HepG2 (cell line): ENCODE measurements around the gene KIAA1549. TPM values are rescaled to one million over a fixed set of nuclear protein-coding genes. Genes with fewer than 3 reads are reported as not detected.

Source experiments
- ATAC-seq: fragments of 200-7000 bp; cut with Tn5 transposase; 3 replicates; pipeline ENCODE4 v1.9.1; 2020; ENCODE audit warnings: mild to moderate bottlenecking, moderate library complexity
- BruUV-seq: library from RNA; stranded (reverse); fragments of 400-500 nt; replicated peaks from 2 replicates; lab custom pipeline; 2021; lab: Mats Ljungman, UMichigan
- CTCF ChIA-PET: fragments of 300-600 bp; formaldehyde crosslinking; extraction: SDS; loops from one replicate; lab custom pipeline; 2021; ENCODE audit warnings: low total read pairs, inconsistent platforms, low intra/inter-chr PET ratio; lab: Yijun Ruan, JAX
- POLR2A ChIA-PET: fragments of 350-600 bp; sonication (Branson Sonifier 250); formaldehyde crosslinking; loops from one replicate; lab custom pipeline; 2020; ENCODE audit warnings: antibody characterized with exemption, inconsistent platforms; lab: Yijun Ruan, JAX
- DNase-seq: peaks from one replicate; pipeline ENCODE4 v3.0.0-alpha.2; 2015; ENCODE audit warnings: low spot score
- FAIRE-seq: peaks from 3 replicates; lab custom pipeline; 2011; peaks lifted over from hg19 to GRCh38; lab: Jason Lieb, UNC
- H2AFZ ChIP-seq: one replicate; pipeline ENCODE4 v1.6.1; 2011; ENCODE audit warnings: low read length, inconsistent platforms
- H3K27ac ChIP-seq: fragments of 300-600 bp; 3 replicates; pipeline ENCODE4 v1.8.0; 2011; ENCODE audit warnings: mixed run types, mild to moderate bottlenecking, mixed read lengths, low read length, inconsistent platforms; ENCODE audit not compliant: insufficient read depth; ENCODE audit errors: extremely low read length
- H3K27me3 ChIP-seq, 2 experiments: fragments of 200-600 bp in 1 of 2; 2 replicates in 1 of 2; 3 replicates in 1 of 2; pipeline versions ENCODE4 v1.6.0 to v1.8.0; 2011; ENCODE audit warnings: low read length in 2 of 2, mild to moderate bottlenecking in 2 of 2, moderate library complexity in 2 of 2, inconsistent platforms in 1 of 2; ENCODE audit not compliant: insufficient read depth in 2 of 2, control insufficient read depth in 1 of 2
- H3K36me3 ChIP-seq, 2 experiments: fragments of 200-600 bp in 1 of 2; replicated peaks in 1 of 2; 2 replicates in 1 of 2; 3 replicates in 1 of 2; pipeline versions ENCODE4 v1.5.1 to v1.8.0; 2011; ENCODE audit warnings: low read length in 2 of 2, inconsistent platforms in 1 of 2; ENCODE audit not compliant: insufficient read depth in 2 of 2, control insufficient read depth in 1 of 2
- H3K4me1 ChIP-seq: 2 replicates; pipeline ENCODE4 v1.5.1; 2012; ENCODE audit warnings: low read length, inconsistent platforms; ENCODE audit not compliant: insufficient read depth
- H3K4me2 ChIP-seq: 2 replicates; pipeline ENCODE4 v1.6.0; 2011; ENCODE audit warnings: low read depth, low read length, inconsistent platforms
- H3K4me3 ChIP-seq, 3 experiments: fragments of 200-600 bp in 1 of 3; sonication (generic), shearing (Covaris generic) in 1 of 3; replicated peaks in 1 of 3; 2 replicates each; pipeline ENCODE4 v1.5.1; 2011 to 2016; ENCODE audit warnings: low read length in 3 of 3, inconsistent platforms in 2 of 3, low read depth in 2 of 3, mild to moderate bottlenecking in 2 of 3, control low read depth in 1 of 3, mixed read lengths in 1 of 3; ENCODE audit not compliant: insufficient read depth in 1 of 3
- H3K79me2 ChIP-seq: one replicate; pipeline ENCODE4 v1.6.1; 2011; ENCODE audit warnings: low read length, inconsistent platforms; ENCODE audit not compliant: insufficient read depth
- H3K9ac ChIP-seq: 2 replicates; pipeline ENCODE4 v1.6.0; 2011; ENCODE audit warnings: mild to moderate bottlenecking, low read depth, low read length, inconsistent platforms; ENCODE audit not compliant: insufficient read depth
- H3K9me3 ChIP-seq: 2 replicates; pipeline ENCODE4 v1.5.1; 2012; ENCODE audit warnings: mild to moderate bottlenecking, low read length
- H4K20me1 ChIP-seq: 2 replicates; pipeline ENCODE4 v1.6.0; 2011; ENCODE audit warnings: inconsistent platforms, mild to moderate bottlenecking, low read length, moderate library complexity; ENCODE audit not compliant: insufficient read depth
- GLI4 ChIP-seq: sonication (generic); formaldehyde crosslinking; IDR thresholded peaks from 2 replicates; pipeline ENCODE4 v1.5.1; 2020; ENCODE audit warnings: missing genetic modification reagents, mild to moderate bottlenecking, moderate library complexity, borderline replicate concordance
- GPN1 ChIP-seq: sonication (generic); formaldehyde crosslinking; IDR thresholded peaks from 2 replicates; pipeline ENCODE4 v1.5.1; 2020; ENCODE audit warnings: missing genetic modification reagents, borderline replicate concordance
- GZF1 ChIP-seq: sonication (generic); formaldehyde crosslinking; IDR thresholded peaks from 2 replicates; pipeline ENCODE4 v1.5.1; 2020; ENCODE audit warnings: mild to moderate bottlenecking, missing genetic modification reagents
- KDM5A ChIP-seq: fragments of 200-600 bp; sonication (generic); IDR thresholded peaks from 2 replicates; pipeline ENCODE4 v1.7.0; 2018; ENCODE audit warnings: antibody characterized with exemption, mild to moderate bottlenecking, low read length, borderline replicate concordance
- MAZ ChIP-seq, 2 experiments: sonication (generic) in 1 of 2; formaldehyde crosslinking in 1 of 2; IDR thresholded peaks; 2 replicates each; pipeline versions ENCODE4 v1.5.0 to v1.6.1; 2012 to 2020; ENCODE audit warnings: low read depth in 2 of 2, mild to moderate bottlenecking in 2 of 2, borderline replicate concordance in 1 of 2, improper control_type of control experiment in 1 of 2, low read length in 1 of 2, missing genetic modification reagents in 1 of 2, moderate library complexity in 1 of 2
- NFRKB ChIP-seq: fragments of 450-650 bp; IDR thresholded peaks from 2 replicates; pipeline ENCODE4 v1.6.1; 2017
- SP140L ChIP-seq: sonication (generic); formaldehyde crosslinking; IDR thresholded peaks from 2 replicates; pipeline ENCODE4 v1.4.0; 2020; ENCODE audit warnings: missing genetic modification reagents, borderline replicate concordance
- XBP1 ChIP-seq: sonication (generic); formaldehyde crosslinking; IDR thresholded peaks from 2 replicates; pipeline ENCODE4 v1.5.0; 2020; ENCODE audit warnings: missing genetic modification reagents
- ZBTB21 ChIP-seq: sonication (generic); formaldehyde crosslinking; IDR thresholded peaks from 2 replicates; pipeline ENCODE4 v1.4.0; 2020; ENCODE audit warnings: missing genetic modification reagents
- ZNF446 ChIP-seq: sonication (generic); formaldehyde crosslinking; IDR thresholded peaks from 2 replicates; pipeline ENCODE4 v1.5.0; 2020; ENCODE audit warnings: mild to moderate bottlenecking, missing genetic modification reagents
- ZNF614 ChIP-seq: IDR thresholded peaks from 2 replicates; pipeline ENCODE4 v1.6.1; 2018; ENCODE audit warnings: missing biosample characterization, missing genetic modification reagents, inconsistent platforms, borderline replicate concordance
- ZNF761 ChIP-seq: sonication (generic); formaldehyde crosslinking; conservative IDR thresholded peaks from 2 replicates; pipeline ENCODE4 v1.4.0; 2020; ENCODE audit warnings: mild to moderate bottlenecking, missing genetic modification reagents
- WGBS: methylation state at CpG from one replicate; pipeline ENCODE4 v1.1.6; 2017; ENCODE audit warnings: low lambda C conversion rate; 5-methylcytosine and 5-hydroxymethylcytosine counted together
- in situ Hi-C: cut with HindIII; loops from 2 replicates; pipeline ENCODE4 v1.10.0; 2017; ENCODE audit warnings: low pct_unique_long_range_greater_than_20kb; ENCODE audit not compliant: extremely low pct_ligation_motif_present
- intact Hi-C: fragments of 100-400 bp; cut with micrococcal nuclease; formaldehyde crosslinking; loops from one replicate; pipeline ENCODE4 v1.10.0; 2022; ENCODE audit not compliant: unreplicated experiment
- polyA plus RNA-seq, 8 experiments: library from polyadenylated mRNA; depleted of rRNA in 3 of 8; stranded (reverse) in 7 of 8; unstranded in 1 of 8; fragments of >200 nt; fragmentation: Illumina TruSeq in 4 of 8; extraction: Trizol in 4 of 8; gene quantifications; 2 replicates each; pipeline versions ENCODE4 v1.2.1 to v1.2.3, GENCODE V29; 2011 to 2016; ENCODE audit warnings: low read depth in 4 of 8, missing spikeins in 1 of 8, mixed read lengths in 1 of 8; ENCODE audit not compliant: insufficient read depth in 1 of 8
- total RNA-seq, 5 experiments: library from RNA; depleted of rRNA; stranded (reverse); fragments of >200 nt; fragmentation: Illumina TruSeq; extraction: Trizol; gene quantifications; 2 replicates each; pipeline ENCODE4 v1.2.3, GENCODE V29; 2016; ENCODE audit warnings: low read depth in 1 of 5
- TF ChIP-seq, protein P1 (sequence below): sonication (generic); formaldehyde crosslinking; IDR thresholded peaks from 2 replicates; pipeline ENCODE4 v1.5.1; 2020; ENCODE audit warnings: missing genetic modification reagents, mild to moderate bottlenecking, borderline replicate concordance

The KIAA1549 gene
- total and polyA plus RNA-seq, 2 of the 13 experiments (the other 11 are each of a cell fraction or from before 2014, with no cell fraction given): 1.1 to 1.8 TPM

DNA sequence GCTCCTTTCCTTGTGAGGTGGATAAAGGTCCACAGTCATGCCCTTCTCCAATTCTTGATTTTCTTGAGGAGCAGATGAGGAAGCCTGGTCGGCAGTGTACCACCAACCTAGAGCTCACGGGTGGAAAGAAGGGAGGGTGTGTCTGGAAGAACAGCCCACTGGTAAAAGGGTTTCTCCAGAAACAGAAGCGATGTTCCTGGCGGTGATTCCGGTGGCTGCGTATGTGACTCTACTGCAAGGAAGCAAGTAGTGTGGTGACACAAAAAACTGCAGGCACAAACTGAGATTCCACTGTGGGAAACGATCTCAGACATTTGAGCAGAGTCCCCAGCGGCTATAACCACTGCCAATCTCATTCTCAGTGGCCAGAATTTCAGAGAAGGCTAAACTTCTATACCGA is 117.3 kb downstream of the KIAA1549 start:
- Histone ChIP-seq H3K36me3 (peaks cover 0 to 3% of the 10 kb centered on the region in 2 experiments; a peak in 1 of 5 replicates), H3K27ac (no peak overlapping the region), H2AFZ (no peak overlapping the region), H3K4me1 (no peaks in the 10 kb centered on the region), H3K9ac (no peak overlapping the region), H3K79me2 (no peaks in the 10 kb centered on the region), H3K27me3 (no peaks in the 10 kb centered on the region), H3K4me3 (no peak overlapping the region), H3K4me2 (no peak overlapping the region), H3K9me3 (no peaks in the 10 kb centered on the region), H4K20me1 (no peaks in the 10 kb centered on the region)
- no TSS peak for BruUV-seq
- POLR2A ChIA-PET: no interaction called here
- intact Hi-C loops (no loop called here), in situ Hi-C loops (no loop called here)
- 95% methylated on average over 9 of the region's 9 CpGs for WGBS
- DNase-seq (no peak), FAIRE-seq (no peak), ATAC-seq (no peak)
- CTCF ChIA-PET: no interaction called here
- no peak for TF ChIP-seq ZBTB21 (CRISPR knock-in tag)
- no peak for TF ChIP-seq GPN1
- TF ChIP-seq GZF1 (CRISPR knock-in tag): no peak
- no peak for TF ChIP-seq ZNF446 (CRISPR knock-in tag)
- TF ChIP-seq ZNF614 (CRISPR knock-in tag): no peak
- TF ChIP-seq SP140L (CRISPR knock-in tag): no peak
- TF ChIP-seq KDM5A: no peak
- TF ChIP-seq NFRKB: no peak
- TF ChIP-seq XBP1 (CRISPR knock-in tag): no peak
- TF ChIP-seq ZNF761: no peak
- no peak for TF ChIP-seq MAZ (IDR thresholded peaks at IDR 0.05; ENCODE audit: borderline replicate concordance, low read depth, low read length)
- TF ChIP-seq MAZ (CRISPR knock-in tag; IDR thresholded peaks at IDR 0.05; ENCODE audit: low read depth): no peak
- TF ChIP-seq GLI4 (CRISPR knock-in tag): no peak
- TF ChIP-seq, protein P1, sequence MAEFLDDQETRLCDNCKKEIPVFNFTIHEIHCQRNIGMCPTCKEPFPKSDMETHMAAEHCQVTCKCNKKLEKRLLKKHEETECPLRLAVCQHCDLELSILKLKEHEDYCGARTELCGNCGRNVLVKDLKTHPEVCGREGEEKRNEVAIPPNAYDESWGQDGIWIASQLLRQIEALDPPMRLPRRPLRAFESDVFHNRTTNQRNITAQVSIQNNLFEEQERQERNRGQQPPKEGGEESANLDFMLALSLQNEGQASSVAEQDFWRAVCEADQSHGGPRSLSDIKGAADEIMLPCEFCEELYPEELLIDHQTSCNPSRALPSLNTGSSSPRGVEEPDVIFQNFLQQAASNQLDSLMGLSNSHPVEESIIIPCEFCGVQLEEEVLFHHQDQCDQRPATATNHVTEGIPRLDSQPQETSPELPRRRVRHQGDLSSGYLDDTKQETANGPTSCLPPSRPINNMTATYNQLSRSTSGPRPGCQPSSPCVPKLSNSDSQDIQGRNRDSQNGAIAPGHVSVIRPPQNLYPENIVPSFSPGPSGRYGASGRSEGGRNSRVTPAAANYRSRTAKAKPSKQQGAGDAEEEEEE (CRISPR knock-in tag): no peak
